H1 (cell line): ENCODE measurements around the gene TRMT6. TPM values are rescaled to one million over a fixed set of nuclear protein-coding genes. Genes with fewer than 3 reads are reported as not detected.

Experiments used
- CTCF ChIA-PET: fragments of 300-600 bp; sonication (Branson Sonifier 250); formaldehyde crosslinking; loops from one replicate; lab custom pipeline; 2021; ENCODE audit not compliant: partially characterized antibody; lab: Charles Lee
- POLR2A ChIA-PET: fragments of 300-600 bp; sonication (Branson Sonifier 250); formaldehyde crosslinking; loops from one replicate; lab custom pipeline; 2021; ENCODE audit warnings: inconsistent platforms; ENCODE audit not compliant: partially characterized antibody; lab: Charles Lee
- DNase-seq, 2 experiments: peaks; one replicate each; pipeline versions ENCODE4 v3.0.0 to v3.0.0-alpha.2; 2010 to 2022; ENCODE audit warnings: low spot score in 2 of 2, low read depth in 1 of 2, mixed read lengths in 1 of 2
- FAIRE-seq: peaks from 2 replicates; lab custom pipeline; 2011; peaks lifted over from hg19 to GRCh38; lab: Jason Lieb, UNC
- H2AFZ ChIP-seq: 2 replicates; pipeline ENCODE4 v1.8.1; 2012; ENCODE audit warnings: low read length, inconsistent platforms
- H2AK5ac ChIP-seq: 2 replicates; pipeline ENCODE4 v1.6.1; 2013; ENCODE audit warnings: low read depth, low read length
- H2BK120ac ChIP-seq: replicated peaks from 2 replicates; pipeline ENCODE3; 2013; ENCODE audit warnings: low read depth, low read length, inconsistent platforms
- H2BK12ac ChIP-seq: 2 replicates; pipeline ENCODE4 v1.6.1; 2013; ENCODE audit warnings: low read depth, low read length
- H2BK15ac ChIP-seq: 2 replicates; pipeline ENCODE4 v1.6.1; 2013; ENCODE audit warnings: low read length
- H2BK20ac ChIP-seq: 2 replicates; pipeline ENCODE4 v1.6.1; 2013; ENCODE audit warnings: low read length
- H2BK5ac ChIP-seq: 2 replicates; pipeline ENCODE4 v1.6.1; 2013; ENCODE audit warnings: low read depth, low read length
- H3K14ac ChIP-seq: 2 replicates; pipeline ENCODE4 v1.6.1; 2013; ENCODE audit warnings: inconsistent platforms; ENCODE audit not compliant: insufficient read length
- H3K18ac ChIP-seq: 2 replicates; pipeline ENCODE4 v1.6.1; 2013; ENCODE audit warnings: low read length; ENCODE audit errors: extremely low read depth
- H3K23ac ChIP-seq: 2 replicates; pipeline ENCODE4 v1.6.1; 2013; ENCODE audit warnings: inconsistent platforms; ENCODE audit not compliant: insufficient read length
- H3K23me2 ChIP-seq: 2 replicates; pipeline ENCODE4 v1.6.1; 2013; ENCODE audit warnings: low read depth, low read length
- H3K27ac ChIP-seq: 2 replicates; pipeline ENCODE4 v1.6.1; 2011; ENCODE audit warnings: low read depth, low read length, inconsistent platforms
- H3K27me3 ChIP-seq, 4 experiments: replicated peaks in 1 of 4; 1 replicate in 1 of 4; 2 replicates in 3 of 4; pipeline versions ENCODE4 v1.6.1 to v1.8.1; 2011 to 2013; ENCODE audit warnings: low read length in 3 of 4, mild to moderate bottlenecking in 3 of 4, inconsistent platforms in 2 of 4, mixed read lengths in 2 of 4, moderate library complexity in 1 of 4; ENCODE audit not compliant: control insufficient read depth in 3 of 4, insufficient read depth in 3 of 4; ENCODE audit errors: extremely low read depth in 1 of 4
- H3K36me3 ChIP-seq, 4 experiments: 2 replicates each; pipeline versions ENCODE4 v1.6.1 to v1.8.1; 2011 to 2013; ENCODE audit warnings: mild to moderate bottlenecking in 4 of 4, low read length in 3 of 4, moderate library complexity in 2 of 4, control low read depth in 1 of 4, inconsistent platforms in 1 of 4; ENCODE audit not compliant: insufficient read depth in 4 of 4, control insufficient read depth in 2 of 4
- H3K4ac ChIP-seq: replicated peaks from 2 replicates; pipeline ENCODE3; 2013; ENCODE audit warnings: low read length, low read depth, mixed read lengths, inconsistent platforms; ENCODE audit not compliant: insufficient read length
- H3K4me1 ChIP-seq, 4 experiments: replicated peaks in 1 of 4; 1 replicate in 1 of 4; 2 replicates in 3 of 4; pipeline versions ENCODE4 v1.6.1 to v1.8.1; 2011 to 2013; ENCODE audit warnings: low read length in 3 of 4, inconsistent platforms in 2 of 4, mixed read lengths in 1 of 4; ENCODE audit not compliant: insufficient read depth in 4 of 4, control insufficient read depth in 3 of 4
- H3K4me2 ChIP-seq, 2 experiments: 2 replicates each; pipeline versions ENCODE4 v1.6.1 to v1.8.1; 2011 to 2013; ENCODE audit warnings: low read depth in 2 of 2, low read length in 2 of 2, control low read depth in 1 of 2, inconsistent platforms in 1 of 2, mild to moderate bottlenecking in 1 of 2; ENCODE audit not compliant: insufficient read depth in 1 of 2
- H3K4me3 ChIP-seq, 4 experiments: fragments of 200-600, 300-600 bp in 1 of 4; sonication (generic), shearing (Covaris generic), sonication (Bioruptor Twin) in 1 of 4; 2 replicates each; pipeline versions ENCODE4 v1.5.1 to v1.8.1; 2011 to 2016; ENCODE audit warnings: low read length in 4 of 4, low read depth in 3 of 4, control low read depth in 2 of 4, inconsistent platforms in 2 of 4, mild to moderate bottlenecking in 2 of 4, mixed read lengths in 1 of 4, moderate library complexity in 1 of 4; ENCODE audit not compliant: insufficient read depth in 2 of 4; ENCODE audit errors: extremely low read depth in 1 of 4
- H3K56ac ChIP-seq: replicated peaks from 2 replicates; pipeline ENCODE3; 2013; ENCODE audit warnings: low read depth, mild to moderate bottlenecking, mixed read lengths, low read length, inconsistent platforms; ENCODE audit not compliant: insufficient read length
- H3K79me1 ChIP-seq: 2 replicates; pipeline ENCODE4 v1.6.1; 2013; ENCODE audit warnings: low read depth, low read length, control low read depth
- H3K79me2 ChIP-seq, 2 experiments: 2 replicates each; pipeline versions ENCODE4 v1.6.1 to v1.8.1; 2012 to 2013; ENCODE audit warnings: low read length in 2 of 2, mild to moderate bottlenecking in 2 of 2, inconsistent platforms in 1 of 2; ENCODE audit not compliant: insufficient read depth in 2 of 2, control insufficient read depth in 1 of 2
- H3K9ac ChIP-seq, 4 experiments: replicated peaks in 1 of 4; 1 replicate in 1 of 4; 2 replicates in 3 of 4; pipeline versions ENCODE4 v1.6.1 to v1.8.1; 2011 to 2013; ENCODE audit warnings: low read depth in 3 of 4, low read length in 3 of 4, control low read depth in 2 of 4, mild to moderate bottlenecking in 2 of 4, moderate library complexity in 2 of 4, inconsistent platforms in 1 of 4; ENCODE audit errors: extremely low read depth in 1 of 4
- H3K9me3 ChIP-seq, 2 experiments: 2 replicates each; pipeline versions ENCODE4 v1.6.1 to v1.8.1; 2012 to 2013; ENCODE audit warnings: mild to moderate bottlenecking in 2 of 2, moderate library complexity in 2 of 2, control low read depth in 1 of 2, inconsistent platforms in 1 of 2, low read depth in 1 of 2, low read length in 1 of 2, mixed read lengths in 1 of 2; ENCODE audit not compliant: insufficient read depth in 2 of 2
- H4K20me1 ChIP-seq, 2 experiments: replicated peaks in 1 of 2; 2 replicates each; pipeline versions ENCODE3 to v1.8.1; 2011 to 2013; ENCODE audit warnings: inconsistent platforms in 2 of 2, low read length in 2 of 2, mild to moderate bottlenecking in 1 of 2; ENCODE audit not compliant: insufficient read depth in 2 of 2, control insufficient read depth in 1 of 2
- H4K5ac ChIP-seq: 2 replicates; pipeline ENCODE4 v1.6.1; 2013; ENCODE audit warnings: low read length, low read depth, mixed read lengths, inconsistent platforms; ENCODE audit not compliant: insufficient read length
- H4K8ac ChIP-seq: 2 replicates; pipeline ENCODE4 v1.8.0; 2013; ENCODE audit warnings: mild to moderate bottlenecking, moderate library complexity, low read length, inconsistent platforms; ENCODE audit not compliant: insufficient read depth; ENCODE audit errors: extremely low read depth
- H4K91ac ChIP-seq: replicated peaks from 2 replicates; pipeline ENCODE3; 2013; ENCODE audit warnings: low read length, mixed read lengths, inconsistent platforms; ENCODE audit not compliant: insufficient read length
- BACH1 ChIP-seq: IDR thresholded peaks from 2 replicates; pipeline ENCODE4 v1.6.1; 2012; ENCODE audit warnings: low read length, improper control_type of control experiment
- CBX8 ChIP-seq: fragments of 300-800, 300-1000 bp; sonication (generic); IDR thresholded peaks from 2 replicates; pipeline ENCODE4 v1.7.1; 2016; ENCODE audit warnings: low read depth, low read length, borderline replicate concordance
- CEBPB ChIP-seq: IDR thresholded peaks from 2 replicates; pipeline ENCODE4 v1.6.1; 2012; ENCODE audit warnings: low read depth, low read length
- EZH2 ChIP-seq: fragments of 200-600 bp; sonication (generic); IDR thresholded peaks from 2 replicates; pipeline ENCODE4 v1.7.1; 2012; ENCODE audit warnings: low read depth, mild to moderate bottlenecking, moderate library complexity, low read length, inconsistent platforms; ENCODE audit not compliant: severe bottlenecking
- FOSL1 ChIP-seq: IDR thresholded peaks from 2 replicates; pipeline ENCODE4 v1.6.1; 2011; ENCODE audit warnings: mild to moderate bottlenecking, low read depth, low read length, moderate library complexity; ENCODE audit not compliant: insufficient read depth
- GTF2F1 ChIP-seq: IDR thresholded peaks from 2 replicates; pipeline ENCODE4 v1.6.1; 2012; ENCODE audit warnings: low read depth, low read length, improper control_type of control experiment, borderline replicate concordance
- KDM1A ChIP-seq: fragments of 200-600, 300-600 bp; sonication (generic); IDR thresholded peaks from 2 replicates; pipeline ENCODE4 v1.7.1; 2016; ENCODE audit warnings: mild to moderate bottlenecking, low read length, borderline replicate concordance
- MAFK ChIP-seq: IDR thresholded peaks from 2 replicates; pipeline ENCODE4 v1.6.1; 2012; ENCODE audit warnings: low read depth, mild to moderate bottlenecking, improper control_type of control experiment, low read length
- NRF1 ChIP-seq: IDR thresholded peaks from 2 replicates; pipeline ENCODE4 v1.6.1; 2011; ENCODE audit warnings: mild to moderate bottlenecking, low read depth, low read length, improper control_type of control experiment
- PHF8 ChIP-seq: fragments of 200-600 bp; sonication (generic); conservative IDR thresholded peaks from 2 replicates; pipeline ENCODE4 v1.7.1; 2012; ENCODE audit warnings: low read depth, mild to moderate bottlenecking, inconsistent platforms, low read length, moderate library complexity
- POLR2A ChIP-seq, 2 experiments: IDR thresholded peaks; 1 replicate in 1 of 2; 2 replicates in 1 of 2; pipeline ENCODE4 v1.6.1; 2011; ENCODE audit warnings: low read depth in 2 of 2, low read length in 2 of 2, mild to moderate bottlenecking in 2 of 2; ENCODE audit errors: control extremely low read depth in 1 of 2
- RNF2 ChIP-seq: fragments of 200-900, 300-1000 bp; sonication (generic); IDR thresholded peaks from 2 replicates; pipeline ENCODE4 v1.7.1; 2016; ENCODE audit warnings: borderline replicate concordance, low read depth, mild to moderate bottlenecking, antibody characterized with exemption, low read length; ENCODE audit not compliant: poor library complexity, severe bottlenecking; ENCODE audit errors: missing control alignments
- SP4 ChIP-seq: IDR thresholded peaks from 2 replicates; pipeline ENCODE4 v1.6.1; 2012; ENCODE audit warnings: low read length, inconsistent platforms
- YY1 ChIP-seq: IDR thresholded peaks from 2 replicates; pipeline ENCODE4 v1.6.1; 2011; ENCODE audit warnings: low read depth, mild to moderate bottlenecking, low read length
- ZNF274 ChIP-seq: IDR thresholded peaks from 2 replicates; pipeline ENCODE4 v1.7.0; 2012; ENCODE audit warnings: low read length, borderline replicate concordance; ENCODE audit errors: extremely low read depth
- WGBS, 2 experiments: shearing (Covaris generic) in 1 of 2; methylation state at CpG; one replicate each; pipeline versions ENCODE4 v1.1.6 to v1.1.7; 2013 to 2015; ENCODE audit warnings: low lambda C conversion rate in 2 of 2, mixed read lengths in 2 of 2, inconsistent platforms in 1 of 2, low coverage in 1 of 2, missing lambda C conversion rate in 1 of 2; ENCODE audit not compliant: insufficient replicate concordance in 2 of 2, insufficient coverage in 1 of 2, insufficient read length in 1 of 2; ENCODE audit errors: extremely low coverage in 1 of 2, missing lambda C conversion rate in 1 of 2; 5-methylcytosine and 5-hydroxymethylcytosine counted together
- polyA plus RNA-seq, 7 experiments: library from polyadenylated mRNA; depleted of rRNA in 3 of 7; stranded (reverse) in 5 of 7; unstranded in 2 of 7; fragments of >200 nt in 5 of 7; fragments of 200-250 nt in 2 of 7; gene quantifications; 1 replicate in 5 of 7; 2 replicates in 1 of 7; 4 replicates in 1 of 7; pipeline versions ENCODE4 v1.2.1 to v1.2.3, GENCODE V29; 2011 to 2013; ENCODE audit warnings: missing spikeins in 2 of 7, mixed read lengths in 2 of 7
- total RNA-seq: library from RNA; stranded (reverse); fragmentation: NEBNext Ultra II Directional; extraction: Animal tissue kit (Norgen Biotek cat#: 25700); gene quantifications from 2 replicates; pipeline ENCODE4 v1.2.1, GENCODE V29; 2021

TRMT6 gene
- total and polyA plus RNA-seq, 2 of the 8 experiments (the other 6 are each of a cell fraction or from before 2014, with no cell fraction given), result 6.9 to 23.3 TPM

- Histone ChIP-seq H2BK5ac (no peak overlapping the region), H3K23me2 (peaks cover 5% of the 10 kb centered on the region), H4K91ac (no peak overlapping the region), H3K36me3 (peaks cover 9 to 43% (median 29%) of the 10 kb centered on the region in 4 experiments), H3K4ac (no peak overlapping the region), H3K9me3 (no peaks in the 10 kb centered on the region), H3K9ac (no peak overlapping the region), H2BK120ac (no peak overlapping the region), H3K79me2 (peaks cover 0 to 42% of the 10 kb centered on the region in 2 experiments; a peak in 3 of 4 replicates), H3K27ac (no peak overlapping the region), H4K8ac (no peak overlapping the region), H4K5ac (no peak overlapping the region), H3K4me1 (peaks cover 0 to 5% (median 1%) of the 10 kb centered on the region in 4 experiments; a peak in 4 of 7 replicates), H2AK5ac (no peak overlapping the region), H3K14ac (no peak overlapping the region), H3K23ac (no peak overlapping the region), H2BK12ac (no peak overlapping the region), H2AFZ (no peak overlapping the region), H3K56ac (no peak overlapping the region), H3K18ac (no peak overlapping the region), H3K27me3 (no peaks in the 10 kb centered on the region), H4K20me1 (no peaks in the 10 kb centered on the region), H2BK15ac (no peak overlapping the region), H3K4me2 (no peak overlapping the region), H2BK20ac (no peak overlapping the region), H3K4me3 (no peak overlapping the region), H3K79me1 (peaks cover 6% of the 10 kb centered on the region; the same call in 1 of the 2 replicates)
- WGBS, 2 experiments, result 87% methylated on average over 6 of the region's 6 CpGs; no CpG with 5 or more reads in 1 of the 2 experiments
- POLR2A ChIA-PET, result no interaction called here
- no peak for DNase-seq
- CTCF ChIA-PET, result interaction anchor here (1.2 kb wide), 1 partner anchor 15 kb away, joined by 3 read pairs; no protein-coding TSS in a partner anchor
- FAIRE-seq, result no peak
- TF ChIP-seq GTF2F1, result no peak
- TF ChIP-seq PHF8, result no peak
- TF ChIP-seq SP4, result no peak
- TF ChIP-seq CBX8, result no peak
- no peak for TF ChIP-seq CEBPB
- TF ChIP-seq ZNF274, result no peak
- no peak for TF ChIP-seq POLR2A (IDR thresholded peaks at IDR 0.05; ENCODE audit: control extremely low read depth in 1 of 2, low read depth in 2 of 2, low read length in 2 of 2)
- no peak for TF ChIP-seq EZH2
- TF ChIP-seq FOSL1, result no peak
- TF ChIP-seq BACH1, result no peak
- TF ChIP-seq RNF2, result no peak
- TF ChIP-seq YY1, result no peak
- no peak for TF ChIP-seq NRF1
- no peak for TF ChIP-seq KDM1A
- no peak for TF ChIP-seq MAFK
Observed at GRCh38 chr20:5947276-5947675, 3.1 kb downstream of the TRMT6 start.
